Activated CD8-positive, alpha-beta T cell treated with anti-CD3 and anti-CD28 coated beads, Interleukin-2, amount 10 ng/mL, durations not matched to agents 7 days and 5 days (primary cell): ENCODE data around the gene DNAH1. TPM values are rescaled to one million over a fixed set of nuclear protein-coding genes. Genes with fewer than 3 reads are reported as not detected.

Source experiments
- ATAC-seq: fragments of 150-1000 bp; cut with Tn5 transposase; one replicate; pipeline ENCODE4 v1.10.0; 2021; ENCODE audit warnings: moderate library complexity
- CTCF ChIA-PET: fragments of 350-600 bp; sonication (Branson Sonifier 250); formaldehyde crosslinking; loops from one replicate; lab custom pipeline; 2021; ENCODE audit warnings: antibody characterized with exemption; lab: Charles Lee
- POLR2A ChIA-PET: fragments of 350-600 bp; sonication (Branson Sonifier 250); formaldehyde crosslinking; loops from one replicate; lab custom pipeline; 2021; ENCODE audit warnings: antibody characterized with exemption; lab: Charles Lee
- DNase-seq: peaks from one replicate; pipeline ENCODE4 v3.0.0-alpha.2; 2020
- H3K27ac Mint-ChIP-seq: one replicate; pipeline ENCODE4 v1.8.0; 2021; ENCODE audit warnings: mild to moderate bottlenecking, mixed read lengths
- H3K27me3 Mint-ChIP-seq: one replicate; pipeline ENCODE4 v1.8.0; 2021; ENCODE audit warnings: low read depth, mixed read lengths
- H3K36me3 Mint-ChIP-seq: one replicate; pipeline ENCODE4 v1.8.0; 2021; ENCODE audit warnings: low read depth, mixed read lengths
- H3K4me1 Mint-ChIP-seq: one replicate; pipeline ENCODE4 v1.8.0; 2021; ENCODE audit warnings: low read depth, mixed read lengths
- H3K4me3 Mint-ChIP-seq: one replicate; pipeline ENCODE4 v1.8.0; 2021; ENCODE audit warnings: mild to moderate bottlenecking, mixed read lengths
- H3K9me3 Mint-ChIP-seq: one replicate; pipeline ENCODE4 v1.8.0; 2022; ENCODE audit warnings: mixed read lengths; ENCODE audit not compliant: insufficient read depth
- total RNA-seq, 2 experiments: library from RNA; stranded (reverse); gene quantifications; one replicate each; pipeline ENCODE4 v1.2.3, GENCODE V29; 2021

Gene DNAH1
- total RNA-seq, 2 experiments from 2014 or later: 18.1 to 20.2 TPM

GRCh38 chr3:52341123-52341522 is 25.0 kb downstream of the DNAH1 start:
- H3K36me3 Mint-ChIP-seq: peaks cover 3% of the 10 kb centered on the region
- no peak overlapping the region for H3K4me3 Mint-ChIP-seq
- DNase-seq: no peak
- H3K9me3 Mint-ChIP-seq: no peaks in the 10 kb centered on the region
- POLR2A ChIA-PET: no interaction called here
- peaks cover 5% of the 10 kb centered on the region for H3K4me1 Mint-ChIP-seq
- no peak for ATAC-seq
- CTCF ChIA-PET: interaction anchor here (0.8 to 6.2 kb wide), 5 partner anchors 71 to 120 kb away, joined by 3 to 157 read pairs (median 3); partner anchors contain the start of gene TLR9
- no peak overlapping the region for H3K27ac Mint-ChIP-seq
- no peaks in the 10 kb centered on the region for H3K27me3 Mint-ChIP-seq

GRCh38 chr3:52343946-52344600 is 28.0 kb downstream of the DNAH1 start:
- Mint-ChIP-seq H3K9me3 (no peaks in the 10 kb centered on the region), H3K36me3 (peaks cover 3% of the 10 kb centered on the region), H3K4me1 (peaks cover 5% of the 10 kb centered on the region), H3K27ac (no peak overlapping the region), H3K4me3 (no peak overlapping the region), H3K27me3 (no peaks in the 10 kb centered on the region)
- DNase-seq (no peak), ATAC-seq (no peak)
- CTCF ChIA-PET: interaction anchor here (2.0 kb wide), 1 partner anchor 113 kb away, joined by 4 read pairs; no protein-coding TSS in a partner anchor
- POLR2A ChIA-PET: no interaction called here

GRCh38 chr3:52345521-52346109 is 29.5 kb downstream of the DNAH1 start:
- H3K4me3 Mint-ChIP-seq: no peak overlapping the region
- no peak overlapping the region for H3K27ac Mint-ChIP-seq
- no peaks in the 10 kb centered on the region for H3K9me3 Mint-ChIP-seq
- no peak for DNase-seq
- POLR2A ChIA-PET: no interaction called here
- no peaks in the 10 kb centered on the region for H3K4me1 Mint-ChIP-seq
- ATAC-seq: no peak
- no peaks in the 10 kb centered on the region for H3K27me3 Mint-ChIP-seq
- no peaks in the 10 kb centered on the region for H3K36me3 Mint-ChIP-seq
- CTCF ChIA-PET: interaction anchor here (1.7 kb wide), 1 partner anchor 54 kb away, joined by 4 read pairs; no protein-coding TSS in a partner anchor

- CTCF ChIA-PET: interaction anchor here (1.8 kb wide), 1 partner anchor 56 kb away, joined by 4 read pairs; no protein-coding TSS in a partner anchor
- no peak overlapping the region for H3K27ac Mint-ChIP-seq
- POLR2A ChIA-PET: interaction anchor here (0.9 to 1.3 kb wide), 2 partner anchors 7 to 25 kb away, joined by 3 to 5 read pairs; no protein-coding TSS in a partner anchor
Observed at GRCh38 chr3:52346623-52347530, 30.8 kb downstream of the DNAH1 start.

GRCh38 chr3:52347716-52348635 is 31.9 kb downstream of the DNAH1 start:
- no peaks in the 10 kb centered on the region for H3K36me3 Mint-ChIP-seq
- peak overlapping the region; percentile 16 for H3K27ac Mint-ChIP-seq
- no peaks in the 10 kb centered on the region for H3K9me3 Mint-ChIP-seq

More at GRCh38 chr3:52346623-52347530, 30.8 kb downstream of the DNAH1 start:
- no peaks in the 10 kb centered on the region for H3K36me3 Mint-ChIP-seq
- H3K27me3 Mint-ChIP-seq: no peaks in the 10 kb centered on the region
- DNase-seq (no peak), ATAC-seq (no peak)
- H3K9me3 Mint-ChIP-seq: no peaks in the 10 kb centered on the region
- H3K4me1 Mint-ChIP-seq: no peaks in the 10 kb centered on the region
- no peak overlapping the region for H3K4me3 Mint-ChIP-seq

GRCh38 chr3:52349131-52349530 is 33.0 kb downstream of the DNAH1 start:
- Mint-ChIP-seq H3K27me3 (no peaks in the 10 kb centered on the region), H3K9me3 (no peaks in the 10 kb centered on the region), H3K27ac (no peak overlapping the region), H3K4me1 (no peaks in the 10 kb centered on the region), H3K4me3 (no peak overlapping the region), H3K36me3 (no peaks in the 10 kb centered on the region)
- POLR2A ChIA-PET: no interaction called here
- ATAC-seq: no peak
- CTCF ChIA-PET: interaction anchor here (1.0 to 1.3 kb wide), 3 partner anchors 9 to 21 kb away, joined by 3 read pairs; no protein-coding TSS in a partner anchor
- no peak for DNase-seq

More at GRCh38 chr3:52347716-52348635, 31.9 kb downstream of the DNAH1 start:
- ChIA-PET POLR2A (interaction anchor here (0.9 to 1.3 kb wide), 2 partner anchors 9 to 24 kb away, joined by 3 to 5 read pairs; no protein-coding TSS in a partner anchor), CTCF (interaction anchor here (0.7 to 1.8 kb wide), 5 partner anchors 8 to 128 kb away, joined by 3 to 7 read pairs (median 3); no protein-coding TSS in a partner anchor)
- H3K4me1 Mint-ChIP-seq: no peaks in the 10 kb centered on the region
- DNase-seq (no peak), ATAC-seq (no peak)
- no peaks in the 10 kb centered on the region for H3K27me3 Mint-ChIP-seq
- no peak overlapping the region for H3K4me3 Mint-ChIP-seq

GRCh38 chr3:52349611-52350395 is 33.7 kb downstream of the DNAH1 start:
- CTCF ChIA-PET: interaction anchor here (1.0 to 1.3 kb wide), 4 partner anchors 11 to 129 kb away, joined by 3 to 4 read pairs (median 3); no protein-coding TSS in a partner anchor
- POLR2A ChIA-PET: no interaction called here
- Mint-ChIP-seq H3K4me3 (no peak overlapping the region), H3K36me3 (peaks cover 3% of the 10 kb centered on the region), H3K27me3 (no peaks in the 10 kb centered on the region), H3K9me3 (no peaks in the 10 kb centered on the region), H3K4me1 (no peaks in the 10 kb centered on the region), H3K27ac (no peak overlapping the region)
- no peak for ATAC-seq
- DNase-seq: no peak

- ChIA-PET POLR2A (no interaction called here), CTCF (interaction anchor here (1.0 to 1.3 kb wide), 3 partner anchors 23 to 130 kb away, joined by 3 to 4 read pairs (median 3); no protein-coding TSS in a partner anchor)
- no peaks in the 10 kb centered on the region for H3K27me3 Mint-ChIP-seq
- H3K27ac Mint-ChIP-seq: no peak overlapping the region
- H3K36me3 Mint-ChIP-seq: peaks cover 3% of the 10 kb centered on the region
- ATAC-seq: no peak
- H3K9me3 Mint-ChIP-seq: no peaks in the 10 kb centered on the region
- no peak for DNase-seq
- H3K4me3 Mint-ChIP-seq: no peak overlapping the region
- H3K4me1 Mint-ChIP-seq: no peaks in the 10 kb centered on the region
Observed at GRCh38 chr3:52350416-52350815, 34.3 kb downstream of the DNAH1 start.

GRCh38 chr3:52350981-52351761 is 35.1 kb downstream of the DNAH1 start:
- DNase-seq: no peak
- H3K27ac Mint-ChIP-seq: no peak overlapping the region

More at GRCh38 chr3:52350981-52351761, 35.1 kb downstream of the DNAH1 start:
- H3K4me3 Mint-ChIP-seq: no peak overlapping the region
- ChIA-PET CTCF (interaction anchor here (0.9 to 1.3 kb wide), 3 partner anchors 12 to 131 kb away, joined by 3 to 4 read pairs (median 4); no protein-coding TSS in a partner anchor), POLR2A (no interaction called here)
- H3K4me1 Mint-ChIP-seq: no peaks in the 10 kb centered on the region
- H3K27me3 Mint-ChIP-seq: no peaks in the 10 kb centered on the region
- no peaks in the 10 kb centered on the region for H3K9me3 Mint-ChIP-seq
- ATAC-seq: no peak
- H3K36me3 Mint-ChIP-seq: peaks cover 3% of the 10 kb centered on the region
